ENCODE data around the gene STAB2.

The STAB2 gene

DNA sequence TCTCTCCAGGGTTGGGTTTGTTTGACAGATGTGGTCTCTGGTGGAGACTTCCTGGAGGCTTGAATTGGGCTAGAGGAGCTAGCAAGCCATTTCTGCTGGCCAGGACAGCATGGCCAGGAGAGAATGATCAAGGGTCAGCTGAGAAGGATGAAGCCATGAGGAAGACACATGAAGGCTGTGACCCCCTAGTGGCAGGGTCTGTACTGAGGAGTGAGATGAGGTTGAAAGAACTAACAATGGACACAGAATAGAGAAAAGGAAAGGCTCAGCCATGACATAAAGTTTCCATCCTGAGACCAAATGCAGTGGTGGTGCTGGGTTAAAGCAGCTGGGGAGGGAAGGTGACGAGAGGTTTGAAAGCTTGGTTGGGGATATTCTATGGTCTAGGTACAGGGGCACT, 164.1 kb downstream of the STAB2 start:
- Histone ChIP-seq H3K36me3 (replicated peaks) (no peaks in the 10 kb centered on the region), H3K27ac (no peak overlapping the region), H3K4me3 (ENCODE audit: low read depth, low read length) (no peak overlapping the region), H3K27me3 (replicated peaks) (no peaks in the 10 kb centered on the region)
- in situ Hi-C loops (cut with HindIII; ENCODE audit: low pct_ligation_motif_present, low sequenced_read_pairs) = no loop called here
- TF ChIP-seq, protein P1, sequence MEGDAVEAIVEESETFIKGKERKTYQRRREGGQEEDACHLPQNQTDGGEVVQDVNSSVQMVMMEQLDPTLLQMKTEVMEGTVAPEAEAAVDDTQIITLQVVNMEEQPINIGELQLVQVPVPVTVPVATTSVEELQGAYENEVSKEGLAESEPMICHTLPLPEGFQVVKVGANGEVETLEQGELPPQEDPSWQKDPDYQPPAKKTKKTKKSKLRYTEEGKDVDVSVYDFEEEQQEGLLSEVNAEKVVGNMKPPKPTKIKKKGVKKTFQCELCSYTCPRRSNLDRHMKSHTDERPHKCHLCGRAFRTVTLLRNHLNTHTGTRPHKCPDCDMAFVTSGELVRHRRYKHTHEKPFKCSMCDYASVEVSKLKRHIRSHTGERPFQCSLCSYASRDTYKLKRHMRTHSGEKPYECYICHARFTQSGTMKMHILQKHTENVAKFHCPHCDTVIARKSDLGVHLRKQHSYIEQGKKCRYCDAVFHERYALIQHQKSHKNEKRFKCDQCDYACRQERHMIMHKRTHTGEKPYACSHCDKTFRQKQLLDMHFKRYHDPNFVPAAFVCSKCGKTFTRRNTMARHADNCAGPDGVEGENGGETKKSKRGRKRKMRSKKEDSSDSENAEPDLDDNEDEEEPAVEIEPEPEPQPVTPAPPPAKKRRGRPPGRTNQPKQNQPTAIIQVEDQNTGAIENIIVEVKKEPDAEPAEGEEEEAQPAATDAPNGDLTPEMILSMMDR (IDR thresholded peaks at IDR 0.05; ENCODE audit: low read depth, low read length, missing control alignments) = peak; percentile 45
- DNase-seq = no peak

DNA sequence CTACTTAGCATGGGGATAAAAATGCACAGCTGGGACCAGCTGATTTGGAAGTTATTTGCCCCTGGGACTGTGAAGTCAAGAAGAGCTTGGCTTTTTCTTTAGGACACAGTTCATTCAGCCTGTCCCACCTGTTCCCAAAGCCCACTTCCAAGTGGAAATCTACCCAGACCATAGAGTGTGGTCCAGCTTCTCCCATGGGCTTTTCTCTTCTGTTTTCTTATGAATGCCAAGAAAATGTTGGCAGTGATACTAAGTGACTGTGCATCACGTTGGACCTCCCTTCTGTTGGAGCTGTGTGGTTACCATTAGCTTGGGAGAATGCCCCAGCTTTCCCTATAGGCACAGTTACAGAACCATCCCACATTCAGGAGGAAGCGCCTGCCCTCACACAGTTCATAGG, 164.5 kb downstream of the STAB2 start:
- H3K36me3 ChIP-seq (replicated peaks) = no peaks in the 10 kb centered on the region
- TF ChIP-seq, protein P1 (IDR thresholded peaks at IDR 0.05; ENCODE audit: low read depth, low read length, missing control alignments) = no peak
- in situ Hi-C loops (cut with HindIII; ENCODE audit: low pct_ligation_motif_present, low sequenced_read_pairs) = no loop called here
- no peak overlapping the region for H3K4me3 ChIP-seq (ENCODE audit: low read depth, low read length)
- H3K27ac ChIP-seq = no peak overlapping the region
- H3K27me3 ChIP-seq (replicated peaks) = no peaks in the 10 kb centered on the region
- no peak for DNase-seq

GRCh38 chr12:103755425-103755824, 168.4 kb downstream of the STAB2 start:
- no peak overlapping the region for H3K4me3 ChIP-seq (ENCODE audit: low read depth, low read length)
- no peak overlapping the region for H3K27ac ChIP-seq
- no peak for DNase-seq
- TF ChIP-seq, protein P1 (IDR thresholded peaks at IDR 0.05; ENCODE audit: low read depth, low read length, missing control alignments) = no peak
- in situ Hi-C loops (cut with HindIII; ENCODE audit: low pct_ligation_motif_present, low sequenced_read_pairs) = no loop called here
- H3K27me3 ChIP-seq (replicated peaks) = no peaks in the 10 kb centered on the region
- no peaks in the 10 kb centered on the region for H3K36me3 ChIP-seq (replicated peaks)

GRCh38 chr12:103756443-103756842, 169.4 kb downstream of the STAB2 start:
- Histone ChIP-seq H3K4me3 (ENCODE audit: low read depth, low read length) (no peak overlapping the region), H3K27ac (no peak overlapping the region), H3K36me3 (replicated peaks) (no peaks in the 10 kb centered on the region), H3K27me3 (replicated peaks) (no peaks in the 10 kb centered on the region)
- in situ Hi-C loops (cut with HindIII; ENCODE audit: low pct_ligation_motif_present, low sequenced_read_pairs) = no loop called here
- TF ChIP-seq, protein P1 (IDR thresholded peaks at IDR 0.05; ENCODE audit: low read depth, low read length, missing control alignments) = no peak
- DNase-seq = no peak

- Histone ChIP-seq H3K36me3 (replicated peaks) (no peaks in the 10 kb centered on the region), H3K27me3 (replicated peaks) (no peaks in the 10 kb centered on the region), H3K4me3 (ENCODE audit: low read depth, low read length) (no peak overlapping the region), H3K27ac (no peak overlapping the region)
- TF ChIP-seq, protein P1 (IDR thresholded peaks at IDR 0.05; ENCODE audit: low read depth, low read length, missing control alignments) = no peak
- in situ Hi-C loops (cut with HindIII; ENCODE audit: low pct_ligation_motif_present, low sequenced_read_pairs) = no loop called here
- DNase-seq = no peak
Observed at GRCh38 chr12:103757248-103757647, 170.2 kb downstream of the STAB2 start.

DNA sequence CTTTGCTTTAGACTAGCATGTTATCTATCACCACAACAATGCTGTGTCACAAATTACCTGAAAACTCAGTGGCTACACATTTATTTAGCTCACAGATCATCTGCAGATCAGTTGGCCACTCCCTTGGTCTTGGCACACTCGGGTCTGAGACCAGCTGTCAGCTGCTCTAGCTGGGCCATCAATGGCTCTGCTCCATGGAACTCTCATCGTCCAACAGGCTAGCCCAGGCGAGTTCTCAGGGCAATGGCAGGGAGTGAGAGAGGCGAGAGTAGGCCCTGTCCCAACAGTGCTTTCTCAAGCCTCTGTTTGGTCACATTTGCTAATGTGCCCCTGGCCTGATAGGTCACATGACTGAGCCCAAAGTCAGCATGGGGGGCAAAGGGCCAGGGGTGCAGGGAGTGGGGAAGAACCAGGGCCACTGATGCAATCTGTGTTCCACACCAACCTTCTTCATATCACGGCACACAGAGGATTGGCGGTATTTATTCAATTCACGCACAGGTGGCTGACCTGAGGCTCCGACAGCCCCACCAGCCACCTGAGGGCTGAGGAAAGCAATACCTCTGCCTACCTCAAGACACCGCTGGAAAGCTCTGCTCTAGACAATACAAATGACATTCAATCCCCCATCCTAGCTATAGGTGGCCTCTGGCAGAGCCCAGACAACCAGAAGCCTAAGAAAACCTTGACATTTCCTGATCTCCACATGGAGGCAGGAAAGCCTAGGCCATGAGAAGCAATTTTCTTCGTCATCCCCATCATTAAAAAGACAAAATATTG, 171.4 kb downstream of the STAB2 start:
- H3K36me3 ChIP-seq (replicated peaks) = no peaks in the 10 kb centered on the region
- TF ChIP-seq, protein P1 (IDR thresholded peaks at IDR 0.05; ENCODE audit: low read depth, low read length, missing control alignments) = no peak
- H3K27ac ChIP-seq = no peak overlapping the region
- no peaks in the 10 kb centered on the region for H3K27me3 ChIP-seq (replicated peaks)
- DNase-seq = no peak
- H3K4me3 ChIP-seq (ENCODE audit: low read depth, low read length) = no peak overlapping the region
- in situ Hi-C loops (cut with HindIII; ENCODE audit: low pct_ligation_motif_present, low sequenced_read_pairs) = no loop called here
